Mesendoderm (in vitro differentiated cells): ENCODE results near the gene GPR176.

Experiments
- DNase-seq: peaks from one replicate; pipeline ENCODE4 v3.0.0; 2013
- H2AK5ac ChIP-seq: 2 replicates; pipeline ENCODE4 v1.6.1; 2013; ENCODE audit warnings: low read length, inconsistent platforms
- H2BK120ac ChIP-seq: 2 replicates; pipeline ENCODE4 v1.6.1; 2013; ENCODE audit warnings: low read depth, mild to moderate bottlenecking, low read length, moderate library complexity, mixed read lengths
- H2BK15ac ChIP-seq: replicated peaks from 2 replicates; pipeline ENCODE4 v1.6.1; 2013; ENCODE audit warnings: low read depth, mild to moderate bottlenecking, moderate library complexity
- H2BK5ac ChIP-seq: 2 replicates; pipeline ENCODE4 v1.6.1; 2013; ENCODE audit warnings: low read length, inconsistent platforms
- H3K18ac ChIP-seq: 2 replicates; pipeline ENCODE4 v1.6.1; 2013; ENCODE audit warnings: mild to moderate bottlenecking, low read length, mixed read lengths
- H3K23ac ChIP-seq: one replicate; pipeline ENCODE4 v1.6.1; 2013; ENCODE audit warnings: low read length
- H3K27ac ChIP-seq: 2 replicates; pipeline ENCODE4 v1.5.1; 2013; ENCODE audit warnings: low read depth, mild to moderate bottlenecking, inconsistent platforms, low read length, moderate library complexity
- H3K27me3 ChIP-seq: 2 replicates; pipeline ENCODE4 v1.6.1; 2013; ENCODE audit warnings: low read length, control low read depth, mild to moderate bottlenecking, inconsistent platforms; ENCODE audit not compliant: insufficient read depth, poor library complexity
- H3K36me3 ChIP-seq: 2 replicates; pipeline ENCODE4 v1.6.1; 2013; ENCODE audit warnings: low read length, inconsistent platforms; ENCODE audit not compliant: control insufficient read depth, insufficient read depth
- H3K4ac ChIP-seq: one replicate; pipeline ENCODE4 v1.6.1; 2013; ENCODE audit warnings: low read depth, mild to moderate bottlenecking, low read length, moderate library complexity
- H3K4me1 ChIP-seq: 2 replicates; pipeline ENCODE4 v1.6.1; 2013; ENCODE audit warnings: low read depth, low read length, inconsistent platforms; ENCODE audit not compliant: control insufficient read depth
- H3K4me2 ChIP-seq: 2 replicates; pipeline ENCODE4 v1.6.1; 2013; ENCODE audit warnings: low read length
- H3K4me3 ChIP-seq: 2 replicates; pipeline ENCODE4 v1.5.1; 2013; ENCODE audit warnings: mild to moderate bottlenecking, low read length
- H3K56ac ChIP-seq: one replicate; pipeline ENCODE4 v1.6.1; 2013; ENCODE audit warnings: low read length
- H3K79me1 ChIP-seq: 2 replicates; pipeline ENCODE4 v1.6.1; 2013; ENCODE audit warnings: low read length, inconsistent platforms
- H3K79me2 ChIP-seq: 2 replicates; pipeline ENCODE4 v1.6.1; 2013; ENCODE audit warnings: mild to moderate bottlenecking, low read length; ENCODE audit not compliant: control insufficient read depth, insufficient read depth
- H3K9ac ChIP-seq: 2 replicates; pipeline ENCODE4 v1.6.1; 2013; ENCODE audit warnings: low read length, inconsistent platforms
- H4K5ac ChIP-seq: one replicate; pipeline ENCODE4 v1.6.1; 2013; ENCODE audit warnings: low read length
- H4K8ac ChIP-seq: one replicate; pipeline ENCODE4 v1.6.1; 2013; ENCODE audit warnings: low read depth, mild to moderate bottlenecking, control low read depth, low read length, moderate library complexity
- WGBS: extraction: QIAGEN DNeasy Blood & Tissue Kit; methylation state at CpG from one replicate; pipeline ENCODE4 v1.1.7; 2013; ENCODE audit warnings: low lambda C conversion rate, missing lambda C conversion rate; ENCODE audit not compliant: insufficient coverage; ENCODE audit errors: extremely low coverage; 5-methylcytosine and 5-hydroxymethylcytosine counted together

GPR176 gene

DNA sequence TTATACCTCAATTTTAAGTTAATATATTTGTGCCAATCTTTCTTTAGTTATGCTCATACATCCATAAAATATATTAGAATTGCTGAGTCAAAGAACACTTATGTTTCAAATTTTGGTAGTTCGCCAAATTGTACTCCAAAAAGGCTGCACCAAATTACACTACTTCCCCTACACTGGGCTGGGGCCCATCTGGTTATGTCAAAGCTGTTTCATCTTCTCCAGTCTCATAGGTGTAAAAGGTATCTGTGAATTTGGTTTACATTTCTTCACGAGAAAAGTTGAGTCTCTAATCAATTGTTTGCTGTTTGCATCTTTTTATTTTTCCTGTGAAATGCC, 138.1 kb downstream of the GPR176 start:
- Histone ChIP-seq H2AK5ac (no peak overlapping the region), H2BK5ac (no peak overlapping the region), H3K4ac (no peak overlapping the region), H3K79me1 (peaks cover 6% of the 10 kb centered on the region), H2BK120ac (no peak overlapping the region), H3K27ac (no peak overlapping the region), H3K23ac (no peak overlapping the region), H3K56ac (peak overlapping the region; percentile 37), H4K8ac (no peak overlapping the region), H3K4me3 (no peak overlapping the region), H3K36me3 (no peaks in the 10 kb centered on the region), H4K5ac (no peak overlapping the region), H3K9ac (peak overlapping the region; percentile 50), H3K18ac (no peak overlapping the region), H3K4me1 (peaks cover 3% of the 10 kb centered on the region), H3K27me3 (no peaks in the 10 kb centered on the region), H2BK15ac (no peak overlapping the region), H3K79me2 (peaks cover 1% of the 10 kb centered on the region), H3K4me2 (peak overlapping the region; percentile 49)
- no peak for DNase-seq
- no CpG with 5 or more reads among the region's 2 CpGs for whole genome bisulfite sequencing

DNA sequence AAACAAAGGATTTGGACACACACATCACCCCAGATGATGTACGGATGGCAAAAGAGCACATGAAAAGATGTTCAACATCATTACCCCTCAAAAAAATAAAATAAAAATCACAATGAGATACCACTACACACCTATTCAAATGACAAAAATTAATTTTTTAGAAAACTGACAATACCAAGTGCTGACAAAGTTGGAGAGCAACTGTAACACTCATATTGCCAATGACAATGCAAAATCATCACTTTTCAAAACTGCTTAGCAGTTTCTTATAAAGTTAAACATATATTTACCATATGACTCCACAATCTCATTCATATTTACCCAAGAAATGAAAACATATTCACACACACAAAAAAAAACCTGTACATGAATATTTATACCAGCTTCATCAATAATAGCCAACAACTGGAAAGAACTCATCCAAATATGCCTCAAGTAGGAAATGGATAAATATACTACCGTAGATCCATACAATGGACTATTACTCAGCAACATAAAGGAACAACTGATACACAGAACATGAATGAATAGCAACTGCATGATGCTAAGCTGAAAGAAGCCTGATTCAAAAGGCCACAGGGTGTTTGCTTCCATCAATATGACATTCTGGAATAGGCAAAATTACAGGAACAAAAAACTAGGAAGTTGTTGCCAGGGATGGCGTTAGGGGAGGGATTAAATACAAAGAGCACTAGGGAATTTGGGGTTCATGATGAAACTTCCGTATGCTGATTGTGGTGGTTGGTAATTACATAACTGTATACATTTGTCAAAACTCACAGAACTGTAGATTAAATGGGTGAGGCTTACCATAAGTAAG, 138.7 kb downstream of the GPR176 start:
- H2BK15ac ChIP-seq = no peak overlapping the region

DNA sequence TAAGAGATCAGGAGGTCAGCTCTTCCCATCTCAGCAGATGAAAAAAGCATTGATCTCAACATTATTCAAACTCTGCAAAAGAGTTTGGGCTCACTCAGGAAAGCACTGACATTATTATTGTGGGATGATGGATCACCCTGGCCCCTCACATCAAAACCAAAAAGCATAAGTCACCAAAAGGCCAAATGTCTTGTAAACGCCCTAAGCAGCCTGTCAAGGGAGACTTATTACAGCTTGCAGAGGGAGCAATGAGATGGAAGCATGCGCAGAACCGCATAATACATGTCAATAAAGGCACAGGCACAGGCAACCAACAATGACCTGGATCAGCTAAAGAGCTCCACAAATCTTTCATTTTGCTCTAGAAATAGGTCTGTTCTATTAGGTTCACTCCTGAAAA, 142.0 kb downstream of the GPR176 start:
- Histone ChIP-seq H3K4me2 (no peak overlapping the region), H2BK15ac (no peak overlapping the region), H3K36me3 (no peaks in the 10 kb centered on the region), H3K4me3 (no peak overlapping the region), H4K8ac (no peak overlapping the region), H3K27ac (no peak overlapping the region), H4K5ac (no peak overlapping the region), H3K4ac (no peak overlapping the region), H3K4me1 (no peaks in the 10 kb centered on the region), H3K18ac (no peak overlapping the region), H3K79me1 (no peaks in the 10 kb centered on the region), H2BK5ac (no peak overlapping the region), H2BK120ac (no peak overlapping the region), H2AK5ac (no peak overlapping the region), H3K9ac (no peak overlapping the region), H3K56ac (no peak overlapping the region), H3K23ac (no peak overlapping the region), H3K27me3 (no peaks in the 10 kb centered on the region), H3K79me2 (no peaks in the 10 kb centered on the region)
- no CpG with 5 or more reads among the region's 3 CpGs for WGBS
- no peak for DNase-seq

More for the DNA sequence above, 138.7 kb downstream of the GPR176 start:
- Histone ChIP-seq H3K56ac (no peak overlapping the region), H2AK5ac (no peak overlapping the region), H3K9ac (no peak overlapping the region), H3K36me3 (no peaks in the 10 kb centered on the region), H4K5ac (no peak overlapping the region), H2BK120ac (no peak overlapping the region), H3K79me2 (peaks cover 1% of the 10 kb centered on the region), H3K4me2 (no peak overlapping the region), H2BK5ac (no peak overlapping the region), H3K18ac (no peak overlapping the region), H3K27me3 (no peaks in the 10 kb centered on the region), H3K4me1 (peaks cover 3% of the 10 kb centered on the region), H3K4ac (no peak overlapping the region), H3K4me3 (no peak overlapping the region), H4K8ac (no peak overlapping the region), H3K23ac (no peak overlapping the region), H3K79me1 (peaks cover 6% of the 10 kb centered on the region), H3K27ac (no peak overlapping the region)
- no peak for DNase-seq
- no CpG with 5 or more reads among the region's 4 CpGs for WGBS

DNA sequence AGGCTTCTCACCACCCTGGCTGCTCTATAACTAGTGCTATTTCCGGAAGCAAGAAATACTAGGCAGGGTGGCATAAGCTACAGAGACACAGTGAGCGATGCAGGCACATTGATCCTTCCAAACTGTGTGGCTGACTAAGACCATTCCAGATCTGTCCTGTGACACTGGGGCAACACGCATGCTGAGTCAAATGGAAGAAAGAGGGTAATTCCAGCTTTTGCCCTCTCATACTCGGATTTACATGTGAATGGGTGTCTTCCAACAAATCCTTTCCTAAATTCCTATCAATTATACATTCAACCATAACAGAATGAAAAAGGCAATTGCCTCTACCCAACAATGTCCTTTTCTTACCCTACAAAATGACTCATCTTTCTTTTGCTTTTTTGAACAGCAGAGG, 142.6 kb downstream of the GPR176 start:
- no CpG with 5 or more reads among the region's 4 CpGs for WGBS
- no peak overlapping the region for H3K56ac ChIP-seq
- H3K79me1 ChIP-seq = no peaks in the 10 kb centered on the region
- H3K23ac ChIP-seq = no peak overlapping the region
- H3K79me2 ChIP-seq = no peaks in the 10 kb centered on the region
- H2BK5ac ChIP-seq = no peak overlapping the region
- H3K4me3 ChIP-seq = no peak overlapping the region
- H3K9ac ChIP-seq = no peak overlapping the region
- H4K5ac ChIP-seq = no peak overlapping the region
- H2AK5ac ChIP-seq = no peak overlapping the region
- no peak overlapping the region for H2BK120ac ChIP-seq
- H3K4me2 ChIP-seq = no peak overlapping the region
- DNase-seq = no peak
- H2BK15ac ChIP-seq = no peak overlapping the region
- H3K4ac ChIP-seq = no peak overlapping the region
- H3K36me3 ChIP-seq = no peaks in the 10 kb centered on the region
- H3K18ac ChIP-seq = no peak overlapping the region
- no peak overlapping the region for H4K8ac ChIP-seq
- no peaks in the 10 kb centered on the region for H3K27me3 ChIP-seq
- H3K4me1 ChIP-seq = no peaks in the 10 kb centered on the region
- no peak overlapping the region for H3K27ac ChIP-seq

DNA sequence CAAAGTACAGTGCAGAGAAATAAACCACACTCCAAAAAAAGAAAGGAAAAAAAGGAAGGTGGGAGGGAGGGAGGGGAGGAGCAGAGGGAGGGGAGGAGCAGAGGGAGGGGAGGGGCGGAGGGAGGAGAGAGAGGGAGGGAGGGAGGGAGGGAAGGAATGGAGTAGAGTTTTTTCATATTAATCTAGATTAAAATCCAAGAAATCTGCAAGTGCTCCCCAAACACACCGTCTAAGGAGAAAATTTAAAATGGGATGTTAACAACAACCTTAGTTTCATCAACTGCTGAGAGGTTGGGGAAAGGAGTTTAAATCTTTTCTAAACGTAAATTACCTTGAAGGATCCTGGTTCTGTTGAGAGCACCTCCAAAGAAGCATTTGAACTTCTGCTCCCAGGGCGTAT, 144.0 kb downstream of the GPR176 start:
- H2BK5ac ChIP-seq = no peak overlapping the region
- no peaks in the 10 kb centered on the region for H3K27me3 ChIP-seq
- H3K79me2 ChIP-seq = no peaks in the 10 kb centered on the region
- H3K36me3 ChIP-seq = no peaks in the 10 kb centered on the region
- H2BK15ac ChIP-seq = no peak overlapping the region
- DNase-seq = no peak
- no peak overlapping the region for H3K4me2 ChIP-seq
- no peaks in the 10 kb centered on the region for H3K4me1 ChIP-seq
- H3K56ac ChIP-seq = no peak overlapping the region
- no peak overlapping the region for H4K5ac ChIP-seq
- H3K9ac ChIP-seq = no peak overlapping the region
- H3K79me1 ChIP-seq = no peaks in the 10 kb centered on the region
- no peak overlapping the region for H3K23ac ChIP-seq
- H2AK5ac ChIP-seq = no peak overlapping the region
- H3K18ac ChIP-seq = no peak overlapping the region
- no peak overlapping the region for H3K27ac ChIP-seq
- no peak overlapping the region for H4K8ac ChIP-seq
- no peak overlapping the region for H3K4me3 ChIP-seq
- WGBS = no CpG with 5 or more reads among the region's 4 CpGs
- H2BK120ac ChIP-seq = no peak overlapping the region
- no peak overlapping the region for H3K4ac ChIP-seq
